HS-5 (cell line): ENCODE data around the gene DISP2.

Experiments used
- DNase-seq: peaks from one replicate; pipeline ENCODE4 v3.0.0-alpha.2; 2012; ENCODE audit warnings: low read depth

Gene DISP2

DNA sequence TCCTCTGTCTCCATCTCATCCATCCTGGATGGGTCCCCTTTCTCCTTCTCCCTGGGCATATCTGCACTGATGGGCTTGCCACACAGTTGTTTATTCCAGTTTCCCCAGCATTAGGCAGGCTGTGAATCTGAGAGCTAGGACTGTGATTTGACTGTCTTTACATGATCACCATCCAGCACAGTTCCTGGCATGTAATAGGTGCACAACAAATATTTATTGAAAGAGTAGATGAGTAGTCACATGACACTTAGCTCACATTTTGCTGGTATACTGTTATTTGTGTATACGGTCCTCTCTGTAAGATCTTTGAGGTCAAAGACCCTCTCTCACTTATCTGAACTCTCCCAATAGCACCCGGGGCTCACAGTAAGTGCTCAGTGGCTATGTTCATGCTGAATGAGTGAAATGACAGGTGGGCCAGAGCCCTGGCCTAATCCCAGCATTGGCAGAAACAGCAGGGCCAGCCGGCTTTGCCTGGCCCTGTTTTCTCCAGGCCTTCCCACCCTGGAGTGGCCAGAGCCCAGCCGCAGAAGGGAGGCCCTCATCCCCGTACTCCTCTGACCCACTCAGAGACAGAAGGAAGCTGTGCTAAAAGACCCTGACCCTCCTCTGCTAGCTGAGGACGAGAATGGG, 66.6 kb downstream of the DISP2 start:
- DNase-seq: no peak

- DNase-seq: no peak
These were observed 67.7 kb downstream of the DISP2 start for GRCh38 chr15:40425681-40426080.

DNA sequence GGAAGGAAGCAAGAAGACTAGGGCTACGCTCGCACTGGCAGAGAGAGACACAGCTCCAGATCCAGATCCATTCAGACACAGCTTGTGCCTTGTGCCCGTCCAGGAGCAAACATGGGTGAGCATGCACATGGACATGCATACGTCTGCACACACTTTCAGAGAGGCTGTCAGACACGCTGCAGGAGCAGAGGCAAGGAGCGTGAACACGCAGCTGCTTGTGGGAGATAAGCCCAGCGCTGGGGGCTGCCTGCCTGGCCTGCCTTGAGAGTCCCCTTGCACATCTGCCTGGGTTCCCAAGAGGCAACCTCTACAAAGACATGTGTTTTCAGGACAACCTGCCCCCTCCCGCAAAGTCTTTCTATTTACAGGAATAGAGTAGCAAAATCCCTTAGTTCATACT, 69.2 kb downstream of the DISP2 start:
- DNase-seq: no peak

DNA sequence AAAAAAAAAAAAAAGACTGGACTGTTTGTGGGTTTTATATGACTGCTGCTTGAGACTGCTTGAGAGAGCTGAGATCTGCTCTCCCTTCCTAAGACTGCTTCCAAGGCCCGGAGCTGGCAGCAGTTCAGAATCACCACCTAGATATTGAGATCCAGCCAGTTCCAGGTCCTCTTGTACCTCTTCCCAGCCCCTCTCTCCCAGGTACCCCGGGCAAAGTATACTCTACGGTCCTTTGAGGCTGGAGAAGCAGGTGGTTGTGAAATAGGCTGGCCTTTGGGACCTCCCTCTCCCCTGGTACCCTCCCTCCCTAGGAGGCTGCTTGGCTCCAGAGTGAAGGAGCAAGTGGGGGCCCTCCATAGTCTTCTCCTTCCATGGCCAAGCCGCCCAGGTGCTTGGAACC, 70.2 kb downstream of the DISP2 start:
- DNase-seq: no peak
